Measurements from ENCODE around the gene GPR137C. TPM values are rescaled to one million over a fixed set of nuclear protein-coding genes. Genes with fewer than 3 reads are reported as not detected.

Gene GPR137C
- total RNA-seq = 0.65 and 1.4 TPM in 2 replicates

GRCh38 chr14:52552063-52552988 is at the start of gene GPR137C, which contains the start of gene TXNDC16:
Gene GPR137C, plus strand, starts transcription at chr14:52552836. Its CDS starts 312 bp downstream, at chr14:52553148.
Gene TXNDC16, minus strand, starts transcription at chr14:52552505. Its CDS starts 8,948 bp downstream, at chr14:52543557.

Other genes with a start within 250 kb of the GPR137C start
- under 0.01 and 0.76 TPM in 2 replicates for gene PTGER2, start 238.5 kb upstream of the GPR137C start, total RNA-seq
- 2.3 and 3.5 TPM in 2 replicates for gene TXNDC16, start 331 bp upstream of the GPR137C start, total RNA-seq
- gene ERO1A, start 142.7 kb downstream of the GPR137C start, total RNA-seq = 91.6 and 96.7 TPM in 2 replicates
- gene PSMC6, start 154.4 kb downstream of the GPR137C start, total RNA-seq = 126 and 176 TPM in 2 replicates
- gene STYX, start 177.3 kb downstream of the GPR137C start, total RNA-seq = 25.7 TPM in 2 replicates
- 44.2 and 46.2 TPM in 2 replicates for gene GNPNAT1, start 238.8 kb downstream of the GPR137C start, total RNA-seq

Measured in epithelial cell of umbilical artery (primary cell).